Glomerular visceral epithelial cell (primary cell): ENCODE results near the gene TPH1.

ENCODE experiments used
- DNase-seq: peaks from one replicate; pipeline ENCODE4 v3.0.0-alpha.2; 2016; ENCODE audit errors: extremely low spot score

TPH1 gene

DNA sequence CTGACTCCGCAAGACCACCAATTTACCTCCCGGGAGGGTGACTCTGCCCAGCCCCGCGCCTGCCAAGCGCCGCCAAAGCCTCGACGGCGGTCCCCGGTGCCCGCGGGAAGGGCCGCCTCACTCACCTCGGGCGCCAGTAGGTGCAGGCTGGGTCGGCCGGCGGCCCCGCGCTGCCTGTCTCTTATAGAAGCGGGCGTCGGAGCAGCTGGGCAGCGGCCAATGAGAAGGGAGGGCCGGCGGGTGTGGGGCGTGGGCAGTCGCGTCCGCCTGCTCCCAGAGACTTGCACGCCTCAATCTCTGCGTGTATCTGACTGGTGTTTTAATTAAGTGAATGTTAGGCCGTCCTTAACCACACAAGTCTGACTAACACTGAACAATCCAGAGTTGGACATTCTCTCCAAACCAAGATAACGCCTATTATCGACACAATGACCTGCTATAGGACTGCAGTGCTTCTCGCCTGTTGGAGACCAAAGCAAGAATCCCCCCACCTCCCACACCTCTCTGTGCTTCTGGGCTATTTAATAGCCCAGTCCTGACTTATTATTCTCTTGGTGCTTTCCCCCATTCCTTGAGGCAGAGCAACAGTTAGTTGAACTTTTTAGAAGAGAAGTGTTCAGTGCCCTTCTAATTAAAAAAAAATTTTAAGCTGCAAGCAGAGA lies at the start of gene TPH1:
TSS of gene TPH1 (minus strand) at position 154 of the 662 bp plus-strand sequence. CDS start 5,507 bp downstream, outside the sequence.
- peak; percentile 8 for DNase-seq

- DNase-seq, result no peak
Measured at GRCh38 chr11:18093959-18094358, 47.9 kb upstream of the TPH1 start.

DNA sequence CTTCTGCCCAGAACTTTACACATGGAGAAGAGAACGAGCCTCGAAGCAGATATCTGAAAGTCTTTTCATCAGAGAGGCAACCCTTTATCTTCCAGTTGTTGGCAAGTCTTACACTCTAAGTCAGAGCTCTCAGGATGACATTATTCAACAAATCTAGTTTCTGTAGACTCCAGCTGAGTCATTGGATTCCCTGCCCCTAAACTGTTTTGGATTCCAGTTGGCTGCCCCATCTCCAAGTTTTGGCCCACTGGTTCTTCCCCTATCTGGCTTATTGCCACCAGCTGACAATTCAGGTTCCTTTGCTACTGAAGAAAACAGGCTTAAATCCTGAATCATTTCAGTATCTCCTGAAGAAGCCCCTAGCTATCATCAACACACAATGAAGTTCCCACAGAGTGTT lies 45.7 kb upstream of the TPH1 start:
- DNase-seq, result no peak

DNA sequence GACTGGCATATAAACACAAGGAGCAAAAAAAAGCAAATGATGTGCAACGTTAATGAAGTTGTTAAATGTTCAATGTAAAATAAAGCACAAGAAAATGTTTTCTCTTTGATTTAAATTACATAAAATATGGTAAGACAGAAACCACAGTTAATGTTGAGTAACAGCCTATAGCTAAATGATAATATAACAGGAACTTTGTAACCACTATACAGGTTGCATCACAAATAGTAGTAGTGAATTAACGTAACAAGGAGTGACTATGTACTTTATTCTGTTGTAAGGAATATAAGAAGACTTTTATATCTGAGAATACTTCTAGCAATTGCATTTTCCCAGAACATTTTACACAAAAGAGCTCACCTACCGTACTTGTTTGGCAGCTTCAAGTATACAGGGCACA lies 42.9 kb upstream of the TPH1 start:
- no peak for DNase-seq

GRCh38 chr11:18088366-18088765 lies 42.3 kb upstream of the TPH1 start:
- no peak for DNase-seq

DNA sequence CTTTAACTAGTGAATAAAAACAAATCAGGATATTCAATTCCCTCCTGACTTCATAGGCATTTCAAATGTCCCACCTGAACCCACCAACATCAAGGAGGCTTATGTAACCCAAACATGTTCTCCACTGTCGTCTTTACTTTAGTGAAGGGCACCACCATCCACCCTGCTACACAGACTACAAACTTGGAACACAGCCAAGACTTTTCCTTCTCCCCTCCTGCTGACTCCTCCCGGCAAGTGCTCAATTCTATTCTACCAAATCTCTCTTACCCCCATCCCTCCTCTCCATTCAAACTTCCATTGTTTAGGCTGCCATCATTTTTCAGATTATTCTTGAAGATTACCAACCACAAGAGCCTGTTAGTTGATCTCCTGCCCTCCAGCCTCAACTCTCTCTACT lies 35.5 kb upstream of the TPH1 start:
- DNase-seq, result no peak

GRCh38 chr11:18080451-18080850 lies 34.4 kb upstream of the TPH1 start:
- DNase-seq, result no peak

DNA sequence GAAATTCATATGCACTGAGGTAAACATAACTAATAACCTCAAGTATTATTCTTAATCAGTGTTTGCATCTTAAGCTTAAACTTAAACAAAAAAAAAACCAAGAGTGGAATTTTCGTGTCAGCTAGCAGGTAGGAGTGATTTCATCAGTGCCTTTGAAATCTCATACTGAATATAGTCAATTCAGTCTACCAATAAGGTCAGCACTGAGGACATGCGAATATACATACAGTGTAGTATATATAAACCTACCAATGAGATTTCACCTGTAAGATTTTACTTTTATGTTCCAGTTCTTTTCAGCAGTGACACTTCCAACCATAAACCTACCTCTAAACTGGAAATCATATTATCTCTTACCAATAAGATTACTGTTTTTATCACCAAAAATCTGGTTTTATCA lies 32.8 kb upstream of the TPH1 start:
- DNase-seq, result no peak

DNA sequence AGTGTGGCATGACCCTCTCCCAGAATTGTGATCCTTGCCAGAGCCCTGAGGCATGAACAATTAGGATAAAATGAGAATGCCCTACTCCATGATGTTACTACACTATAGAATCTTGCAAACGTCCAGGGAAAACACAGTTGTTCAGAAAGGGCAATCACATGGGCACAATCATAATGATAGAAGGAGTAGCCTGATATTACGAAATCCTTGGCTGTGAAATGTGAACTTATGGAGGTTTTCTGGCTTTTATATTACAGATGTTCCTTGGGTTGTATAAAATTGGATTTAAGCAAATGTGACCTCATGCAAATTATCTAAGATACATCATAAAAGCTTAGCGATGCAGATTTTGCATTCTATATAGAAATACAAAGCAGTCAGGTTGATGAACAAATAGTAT lies 29.4 kb upstream of the TPH1 start:
- no peak for DNase-seq

GRCh38 chr11:18071098-18071705 lies 25.1 kb upstream of the TPH1 start:
- no peak for DNase-seq

DNA sequence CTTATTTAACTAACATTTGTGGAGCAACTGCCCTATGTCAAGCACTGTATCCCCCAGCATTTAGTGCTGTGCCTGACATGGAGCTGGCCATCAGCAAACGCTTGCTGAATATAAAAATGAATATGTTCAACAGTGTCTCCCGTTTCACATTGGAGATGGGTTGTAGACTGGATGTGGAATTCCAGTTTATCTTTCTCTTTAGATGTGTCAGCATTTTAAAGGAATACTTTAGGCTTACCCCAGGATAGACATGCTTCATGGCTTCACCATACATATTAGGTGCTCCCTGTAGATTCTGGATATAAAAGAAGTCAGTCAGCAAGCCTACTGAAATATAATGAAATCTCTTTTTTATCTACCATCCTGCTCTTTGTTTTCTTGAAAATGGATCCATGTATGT lies 21.3 kb upstream of the TPH1 start:
- no peak for DNase-seq

DNA sequence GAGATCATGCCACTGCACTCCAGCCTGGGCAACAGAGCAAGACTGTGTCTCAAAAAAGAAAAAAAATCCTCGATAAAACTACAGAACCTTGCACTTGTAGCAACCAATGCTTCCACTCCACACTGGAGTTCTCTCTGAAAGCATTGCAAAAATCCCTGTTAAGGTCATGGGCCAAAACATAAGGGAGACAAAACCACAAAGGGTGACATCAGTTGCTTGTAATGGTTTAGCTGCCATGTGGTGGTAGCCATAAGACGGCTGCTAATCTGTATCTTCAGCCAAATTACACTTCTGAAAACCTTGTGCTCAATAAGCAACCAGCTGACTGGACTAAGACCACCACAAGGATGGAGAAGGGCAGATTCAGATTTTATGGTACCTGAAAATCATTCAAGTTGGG lies 20.6 kb upstream of the TPH1 start:
- DNase-seq, result no peak

DNA sequence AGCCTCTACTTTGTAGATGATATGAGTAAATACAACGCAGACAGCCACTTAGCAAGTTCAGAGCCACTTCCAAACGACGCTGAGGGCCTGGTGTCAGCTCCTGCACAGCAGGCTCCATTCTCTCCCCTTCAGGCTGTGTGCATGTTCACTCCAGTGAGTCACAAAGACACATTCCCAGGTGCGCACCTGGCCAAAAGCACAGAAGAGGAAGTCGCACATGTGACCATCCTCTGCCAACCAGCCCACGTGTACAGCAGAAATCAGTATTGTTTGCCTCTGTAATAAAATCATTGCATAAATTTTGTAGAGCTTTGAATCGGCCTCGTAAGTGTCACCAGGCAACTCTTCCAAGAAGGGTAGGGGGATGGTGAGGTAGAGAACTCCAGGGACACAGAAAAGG lies 19.5 kb upstream of the TPH1 start:
- no peak for DNase-seq

GRCh38 chr11:18064450-18065054 lies 18.5 kb upstream of the TPH1 start:
- DNase-seq, result no peak

DNA sequence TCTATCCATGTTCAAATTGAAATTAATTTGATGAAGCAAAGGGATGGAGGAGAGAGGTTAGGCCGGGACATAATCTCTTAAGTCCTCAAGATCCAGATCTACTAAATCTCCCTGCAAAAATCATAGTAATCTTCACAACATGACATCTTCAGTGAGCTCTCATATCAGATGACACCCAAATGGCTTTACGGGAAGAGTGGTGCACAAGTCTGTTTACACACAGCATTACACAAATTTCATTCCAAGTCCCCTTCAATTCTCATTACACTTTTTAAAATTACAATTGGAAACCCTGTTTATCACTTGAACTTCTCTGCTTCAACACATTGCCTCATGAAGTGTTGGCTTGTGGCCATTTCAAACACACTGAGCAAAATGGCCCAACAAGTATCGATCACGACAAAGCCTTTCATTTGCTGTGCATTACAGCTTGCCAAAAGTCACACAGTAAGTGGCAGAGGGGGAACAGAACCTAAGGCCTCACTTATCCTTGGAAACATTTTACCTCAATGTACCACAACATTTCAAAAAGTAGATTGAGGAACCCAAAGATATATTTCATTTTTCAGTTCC lies 17.9 kb upstream of the TPH1 start:
- no peak for DNase-seq

GRCh38 chr11:18063125-18063524 lies 17.1 kb upstream of the TPH1 start:
- DNase-seq, result no peak

DNA sequence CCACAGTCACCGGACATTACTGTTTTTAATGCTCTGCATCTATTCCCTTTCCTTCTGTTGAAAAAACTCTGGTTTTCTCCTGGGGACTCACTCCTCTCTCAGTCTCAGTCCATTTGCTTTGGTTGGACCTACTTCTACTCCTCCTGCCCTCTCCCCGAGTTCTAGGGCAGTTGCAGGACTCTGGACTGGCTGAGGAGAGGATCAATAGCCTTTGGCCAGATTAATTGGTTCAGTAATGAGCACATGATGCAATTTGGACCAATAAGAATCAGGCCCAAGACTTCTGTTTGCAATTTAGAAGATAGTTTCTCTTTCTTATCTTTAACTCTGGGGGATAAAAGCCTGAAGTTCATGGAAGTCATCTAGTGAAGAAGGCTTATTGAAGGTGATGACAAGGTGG lies 15.3 kb upstream of the TPH1 start:
- no peak for DNase-seq

GRCh38 chr11:18056561-18057181 lies 10.6 kb upstream of the TPH1 start:
- no peak for DNase-seq

DNA sequence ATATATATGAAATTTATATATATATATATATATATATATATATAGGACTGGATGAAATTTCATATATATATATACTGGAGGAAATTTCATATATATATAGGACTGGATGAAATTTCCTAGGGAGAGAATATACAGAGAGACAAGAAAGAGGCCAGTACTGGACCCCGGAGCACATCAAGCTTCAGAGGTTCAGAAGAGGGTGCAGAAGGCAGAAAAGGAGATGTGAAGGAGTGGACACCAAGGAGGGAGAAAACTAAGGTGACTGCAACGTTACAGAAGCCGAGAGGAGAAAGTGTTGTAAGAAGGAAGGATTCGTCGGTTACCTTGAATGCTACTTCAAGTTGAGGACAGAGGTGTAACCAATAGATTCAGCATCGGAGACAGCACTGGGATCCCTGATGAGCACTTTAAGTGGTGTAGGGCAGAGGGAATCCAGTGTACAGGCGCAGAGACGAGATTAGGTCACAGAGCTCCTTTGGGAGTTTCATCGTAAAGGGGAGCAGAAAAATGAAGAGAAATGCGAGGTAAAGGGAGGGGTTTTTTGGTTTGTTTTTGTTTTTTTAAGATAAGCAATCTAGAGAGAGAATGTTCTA lies 8.5 kb upstream of the TPH1 start:
- no peak for DNase-seq

DNA sequence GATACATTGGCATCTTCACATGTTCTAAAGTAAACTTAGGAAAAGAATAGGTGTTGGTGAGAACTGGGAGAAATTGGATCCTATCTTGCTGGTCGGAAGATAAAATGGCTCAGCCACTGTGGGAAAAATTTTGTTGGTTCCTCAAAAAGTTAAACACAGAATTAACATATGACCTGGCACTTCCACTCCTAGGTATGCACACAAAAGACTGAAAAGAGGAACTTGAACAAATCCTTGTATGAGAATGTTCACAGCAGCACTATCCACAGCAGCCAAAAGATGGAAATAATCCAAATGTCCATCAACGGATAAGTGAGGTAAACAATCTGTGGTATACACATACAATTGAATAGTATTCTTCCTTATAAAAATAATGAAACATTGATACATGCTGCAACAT lies 4.8 kb upstream of the TPH1 start:
- DNase-seq, result no peak

GRCh38 chr11:18036456-18036855 lies 9.6 kb downstream of the TPH1 start:
- DNase-seq, result no peak

DNA sequence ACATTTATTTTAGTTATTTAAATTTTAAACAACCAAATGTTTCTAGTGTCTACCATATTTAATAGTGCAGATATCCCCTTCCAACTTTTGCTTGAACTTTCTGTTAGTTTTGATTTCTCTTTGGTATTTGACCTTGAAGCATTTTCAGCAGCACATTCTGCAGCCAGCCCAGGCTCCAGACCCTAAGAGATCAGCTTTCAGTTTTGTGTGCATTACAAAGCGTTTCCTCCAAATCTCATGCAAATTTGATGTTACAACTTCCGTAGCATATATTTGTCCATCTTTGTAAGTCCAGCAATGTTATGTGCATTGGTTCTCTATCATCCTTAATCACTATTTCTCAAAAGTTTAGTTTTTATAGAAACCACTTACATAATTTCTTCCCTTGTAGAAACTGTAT lies 18.6 kb downstream of the TPH1 start:
- DNase-seq, result no peak
